ENCODE measurements around the gene PEX19. TPM values are rescaled to one million over a fixed set of nuclear protein-coding genes. Genes with fewer than 3 reads are reported as not detected.

Gene PEX19
- total RNA-seq, 1 experiment from 2014 or later = 50.1 TPM

DNA sequence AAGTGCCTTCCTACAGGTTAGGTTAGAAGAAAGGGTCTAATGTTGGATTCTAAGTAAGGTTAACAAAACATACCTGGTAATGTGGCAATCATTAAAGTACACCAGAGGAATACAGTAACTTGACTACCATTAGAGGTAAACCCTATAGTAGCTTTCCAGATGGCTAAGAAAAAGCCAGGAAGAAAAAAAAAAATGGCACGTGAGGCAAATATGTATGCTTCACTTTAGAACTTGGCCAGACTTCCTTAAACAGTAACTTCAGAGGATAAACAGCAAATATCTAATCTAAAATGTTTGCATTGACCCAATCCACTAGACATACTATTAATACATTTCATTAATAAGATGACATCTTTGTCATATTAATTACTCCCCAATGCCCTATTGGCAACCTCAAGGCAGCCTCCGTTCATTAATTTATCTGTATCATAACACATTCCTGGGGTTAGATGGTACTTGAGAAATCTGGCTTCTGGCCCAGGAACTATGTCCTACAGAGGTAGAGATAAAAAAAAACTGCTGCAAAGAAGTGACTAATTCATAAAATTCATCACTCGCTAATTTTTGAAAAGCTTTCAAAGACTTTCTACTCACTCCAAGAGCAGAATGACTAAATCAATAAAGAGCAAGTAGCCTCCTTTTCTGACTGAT is 28.4 kb downstream of the PEX19 start:
- peaks cover 71% of the 10 kb centered on the region for H3K79me2 ChIP-seq (ENCODE audit: low read depth)
- no peaks in the 10 kb centered on the region for H3K9me2 ChIP-seq (ENCODE audit: insufficient read depth)
- H3K4me2 ChIP-seq = peak overlapping the region; percentile 17
- peaks cover 34% of the 10 kb centered on the region for H3F3A ChIP-seq (ENCODE audit: insufficient read depth, low read depth)
- DNase-seq = peak; percentile 7 to 75
- no peak overlapping the region for H3K27ac ChIP-seq
- TF ChIP-seq EZH2 (IDR thresholded peaks at IDR 0.05; ENCODE audit: low read depth) = no peak
- TF ChIP-seq, protein P1, sequence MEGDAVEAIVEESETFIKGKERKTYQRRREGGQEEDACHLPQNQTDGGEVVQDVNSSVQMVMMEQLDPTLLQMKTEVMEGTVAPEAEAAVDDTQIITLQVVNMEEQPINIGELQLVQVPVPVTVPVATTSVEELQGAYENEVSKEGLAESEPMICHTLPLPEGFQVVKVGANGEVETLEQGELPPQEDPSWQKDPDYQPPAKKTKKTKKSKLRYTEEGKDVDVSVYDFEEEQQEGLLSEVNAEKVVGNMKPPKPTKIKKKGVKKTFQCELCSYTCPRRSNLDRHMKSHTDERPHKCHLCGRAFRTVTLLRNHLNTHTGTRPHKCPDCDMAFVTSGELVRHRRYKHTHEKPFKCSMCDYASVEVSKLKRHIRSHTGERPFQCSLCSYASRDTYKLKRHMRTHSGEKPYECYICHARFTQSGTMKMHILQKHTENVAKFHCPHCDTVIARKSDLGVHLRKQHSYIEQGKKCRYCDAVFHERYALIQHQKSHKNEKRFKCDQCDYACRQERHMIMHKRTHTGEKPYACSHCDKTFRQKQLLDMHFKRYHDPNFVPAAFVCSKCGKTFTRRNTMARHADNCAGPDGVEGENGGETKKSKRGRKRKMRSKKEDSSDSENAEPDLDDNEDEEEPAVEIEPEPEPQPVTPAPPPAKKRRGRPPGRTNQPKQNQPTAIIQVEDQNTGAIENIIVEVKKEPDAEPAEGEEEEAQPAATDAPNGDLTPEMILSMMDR (conservative IDR thresholded peaks at IDR 0.05) = no peak
- no peak overlapping the region for H2AFZ ChIP-seq
- H3K27me3 ChIP-seq (ENCODE audit: insufficient read depth, low read depth) = no peaks in the 10 kb centered on the region
- BruUV-seq (replicated peaks) = no TSS peak
- H3K4me3 ChIP-seq = no peak overlapping the region
- intact Hi-C loops (cut with micrococcal nuclease; ENCODE audit: unreplicated experiment) = no loop called here
- peaks cover 5% of the 10 kb centered on the region; the same call in 1 of the 2 replicates for H3K36me3 ChIP-seq (ENCODE audit: low read depth)
- no peaks in the 10 kb centered on the region for H3K9me3 ChIP-seq (ENCODE audit: insufficient read depth, low read depth)
- H4K20me1 ChIP-seq (ENCODE audit: insufficient read depth) = peaks cover 46% of the 10 kb centered on the region
- peaks cover 34% of the 10 kb centered on the region for H3K4me1 ChIP-seq (replicated peaks; ENCODE audit: insufficient read depth)
- ChIA-PET POLR2A (ENCODE audit: unreplicated experiment) (interaction anchor here (0.7 kb wide), 1 partner anchor 58 kb away, joined by 6 read pairs; no protein-coding TSS in a partner anchor), CTCF (no interaction called here)

DNA sequence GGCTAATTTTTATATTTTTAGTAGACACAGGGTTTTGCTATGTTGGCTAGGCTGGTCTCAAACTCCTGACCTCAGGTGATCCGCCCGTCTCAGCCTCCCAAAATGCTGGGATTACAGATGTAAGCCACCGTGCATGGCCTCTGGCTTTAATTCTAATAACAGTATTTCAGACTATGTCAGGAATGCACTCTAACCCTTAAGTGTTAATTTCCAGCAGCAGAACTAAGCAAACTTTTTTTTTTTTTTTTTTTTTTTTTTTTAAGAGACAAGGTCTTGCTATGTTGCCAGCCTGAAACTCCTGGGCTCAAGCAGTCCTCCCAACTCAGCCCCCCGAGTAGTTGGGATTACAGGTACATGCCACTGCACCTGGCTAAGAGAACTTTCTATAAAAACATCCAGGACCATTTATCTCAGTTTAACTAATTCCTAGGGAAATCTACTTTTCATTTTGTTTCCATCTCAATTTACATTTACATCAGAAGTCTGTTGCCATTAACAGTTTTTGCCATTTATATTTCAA is 29.1 kb downstream of the PEX19 start:
- BruUV-seq (replicated peaks) = no TSS peak
- ChIA-PET CTCF (no interaction called here), POLR2A (ENCODE audit: unreplicated experiment) (no interaction called here)
- H3K4me1 ChIP-seq (replicated peaks; ENCODE audit: insufficient read depth) = peaks cover 29% of the 10 kb centered on the region
- peaks cover 71% of the 10 kb centered on the region for H3K79me2 ChIP-seq (ENCODE audit: low read depth)
- no peak for DNase-seq
- TF ChIP-seq, protein P1 (conservative IDR thresholded peaks at IDR 0.05) = no peak
- no peak for TF ChIP-seq EZH2 (IDR thresholded peaks at IDR 0.05; ENCODE audit: low read depth)
- H3K27ac ChIP-seq = no peak overlapping the region
- no peaks in the 10 kb centered on the region for H3K9me2 ChIP-seq (ENCODE audit: insufficient read depth)
- no peak overlapping the region for H3K4me2 ChIP-seq
- H3K27me3 ChIP-seq (ENCODE audit: insufficient read depth, low read depth) = no peaks in the 10 kb centered on the region
- H2AFZ ChIP-seq = no peak overlapping the region
- no peaks in the 10 kb centered on the region for H3K9me3 ChIP-seq (ENCODE audit: insufficient read depth, low read depth)
- peaks cover 28% of the 10 kb centered on the region for H3F3A ChIP-seq (ENCODE audit: insufficient read depth, low read depth)
- H3K36me3 ChIP-seq (ENCODE audit: low read depth) = peaks cover 8% of the 10 kb centered on the region; the same call in 1 of the 2 replicates
- intact Hi-C loops (cut with micrococcal nuclease; ENCODE audit: unreplicated experiment) = no loop called here
- peaks cover 48% of the 10 kb centered on the region for H4K20me1 ChIP-seq (ENCODE audit: insufficient read depth)
- H3K4me3 ChIP-seq = no peak overlapping the region

DNA sequence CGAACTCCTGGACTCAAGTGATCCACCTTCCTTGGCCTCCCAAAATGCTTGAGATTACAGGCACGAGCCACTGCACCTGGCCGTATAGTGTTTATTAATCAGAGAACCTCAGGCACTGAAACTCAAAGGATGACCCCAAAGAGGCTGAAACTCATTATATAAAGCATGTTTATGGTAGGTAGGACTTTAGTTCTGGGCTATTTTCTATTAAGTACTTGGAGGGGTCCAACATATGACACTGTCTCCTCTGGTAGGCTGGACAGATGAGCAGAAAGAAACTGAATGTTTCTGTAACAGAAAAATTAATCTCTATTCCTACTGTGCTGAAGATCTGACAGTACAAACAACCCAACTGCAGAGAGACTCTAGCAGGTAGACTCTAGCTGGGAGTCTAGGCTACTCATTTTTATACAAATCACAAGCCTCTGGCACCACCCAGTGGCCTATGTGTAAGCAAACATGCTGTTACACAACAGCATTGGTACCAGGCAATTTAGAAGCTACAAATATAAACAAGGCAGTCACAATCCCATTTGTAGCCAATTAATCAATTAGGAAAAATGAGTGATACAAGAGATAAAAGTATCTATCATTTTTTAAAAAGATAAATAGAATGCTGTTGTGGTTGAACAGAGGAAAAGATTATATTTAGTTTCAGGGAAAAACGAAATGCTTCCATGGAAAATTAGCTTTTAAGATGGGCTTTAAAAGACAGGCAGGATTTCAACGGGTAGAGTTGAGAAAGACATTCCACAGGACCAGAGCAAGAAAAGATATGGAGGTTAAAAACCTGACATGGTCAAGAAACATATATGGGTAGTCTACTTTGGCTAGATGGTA is 33.0 kb downstream of the PEX19 start:
- POLR2A ChIA-PET (ENCODE audit: unreplicated experiment) = interaction anchor here (0.5 to 0.7 kb wide), 4 partner anchors 13 to 228 kb away, joined by 3 to 5 read pairs (median 3); no protein-coding TSS in a partner anchor
- intact Hi-C loops (cut with micrococcal nuclease; ENCODE audit: unreplicated experiment) = loop anchor here (1.0 kb wide), 1 partner anchor 151 kb away; no protein-coding TSS in a partner anchor

More for the DNA sequence above, 33.0 kb downstream of the PEX19 start:
- Histone ChIP-seq H3K4me1 (replicated peaks; ENCODE audit: insufficient read depth) (peaks cover 9% of the 10 kb centered on the region), H2AFZ (no peak overlapping the region), H3K4me2 (no peak overlapping the region), H3K9me2 (ENCODE audit: insufficient read depth) (no peaks in the 10 kb centered on the region), H3K27ac (no peak overlapping the region), H3K27me3 (ENCODE audit: insufficient read depth, low read depth) (no peaks in the 10 kb centered on the region), H3K4me3 (no peak overlapping the region), H4K20me1 (ENCODE audit: insufficient read depth) (peaks cover 45% of the 10 kb centered on the region), H3K79me2 (ENCODE audit: low read depth) (peaks cover 61% of the 10 kb centered on the region), H3K9me3 (ENCODE audit: insufficient read depth, low read depth) (no peaks in the 10 kb centered on the region), H3K36me3 (ENCODE audit: low read depth) (0 out of 2 replicates have a peak, but pooled peaks cover 8% of the 10 kb centered on the region), H3F3A (ENCODE audit: insufficient read depth, low read depth) (peaks cover 15% of the 10 kb centered on the region)
- CTCF ChIA-PET = interaction anchor here (0.9 to 1.9 kb wide), 11 partner anchors 32 to 359 kb away, joined by 3 to 15 read pairs (median 5); partner anchors contain the start of gene IGSF8
- TF ChIP-seq, protein P1 (conservative IDR thresholded peaks at IDR 0.05) = peak; percentile 81
- no peak for TF ChIP-seq EZH2 (IDR thresholded peaks at IDR 0.05; ENCODE audit: low read depth)
- DNase-seq = peak; percentile 33 to 71
- no TSS peak for BruUV-seq (replicated peaks)
